Transverse colon (tissue), 4 donors: Measurements from ENCODE around the gene SSUH2. TPM values are rescaled to one million over a fixed set of nuclear protein-coding genes. Genes with fewer than 3 reads are reported as not detected.
"Not testable (repeated sequence)": the region's sequence is repeated elsewhere in the genome, so short reads cannot be mapped to it uniquely, and the experiment has no call there.

Experiments used
- DNase-seq: peaks from one replicate; pipeline ENCODE4 v3.0.0-alpha.2; 2019
- H3K27ac ChIP-seq, 4 donors: fragments of 200-600 bp; sonication (generic); 2 replicates each; pipeline ENCODE4 v1.5.1; 2016 to 2018; ENCODE audit warnings: inconsistent platforms in 4 of 4
- H3K27me3 ChIP-seq: fragments of 200-600 bp; sonication (generic); 2 replicates; pipeline ENCODE4 v1.5.1; 2017; ENCODE audit warnings: inconsistent platforms
- H3K36me3 ChIP-seq, 4 donors: fragments of 200-600 bp; sonication (generic); 2 replicates each; pipeline ENCODE4 v1.5.1; 2017 to 2019; ENCODE audit warnings: inconsistent platforms in 4 of 4
- H3K4me1 ChIP-seq, 4 donors: fragments of 200-600 bp; sonication (generic); 2 replicates each; pipeline ENCODE4 v1.5.1; 2017 to 2020; ENCODE audit warnings: inconsistent platforms in 4 of 4
- H3K4me3 ChIP-seq, 4 donors: fragments of 200-600 bp; sonication (generic); 1 replicate in 1 of 4; 2 replicates in 3 of 4; pipeline versions ENCODE4 v1.5.1 to v1.6.1; 2017 to 2019; ENCODE audit warnings: inconsistent platforms in 4 of 4
- H3K9me3 ChIP-seq, 2 donors: fragments of 200-600 bp; sonication (generic); 2 replicates each; pipeline ENCODE4 v1.5.1; 2017 to 2019; ENCODE audit warnings: inconsistent platforms in 2 of 2
- EP300 ChIP-seq: sonication (generic); formaldehyde crosslinking; IDR thresholded peaks from one replicate; pipeline ENCODE4 v1.6.1; 2017; ENCODE audit warnings: antibody characterized with exemption, low read depth
- POLR2A ChIP-seq: fragments of 450-650 bp; IDR thresholded peaks from one replicate; pipeline ENCODE4 v1.6.1; 2016; ENCODE audit warnings: antibody characterized with exemption, mild to moderate bottlenecking, moderate library complexity
- POLR2AphosphoS5 ChIP-seq, 3 donors: sonication (generic); formaldehyde crosslinking; IDR thresholded peaks; one replicate each; pipeline ENCODE4 v1.6.1; 2016; ENCODE audit warnings: antibody characterized with exemption in 3 of 3
- WGBS, 2 donors: methylation state at CpG; one replicate each; pipeline ENCODE4 v1.1.5; 2018; ENCODE audit warnings: low coverage in 1 of 2; 5-methylcytosine and 5-hydroxymethylcytosine counted together
- in situ Hi-C, 4 donors: fragments of 200-750 bp; cut with MboI; loops; one replicate each; pipeline versions ENCODE4 v1.15.0 to v1.15.1; 2017; ENCODE audit warnings: low sequenced_read_pairs in 3 of 4, low pct_ligation_motif_present in 1 of 4, low pct_unique_long_range_greater_than_20kb in 1 of 4
- intact Hi-C: fragments of 100-400 bp; cut with DNase I; formaldehyde crosslinking; loops from one replicate; pipeline ENCODE4 v1.15.1; 2023; ENCODE audit warnings: low total_unique reads
- total RNA-seq, 4 donors: library from RNA; depleted of rRNA; stranded (reverse); fragments of >200 nt; gene quantifications; one replicate each; pipeline ENCODE4 v1.1.0, GENCODE V29; 2016
- TF ChIP-seq, protein P1 (sequence below), 5 experiments: fragments of 200-600 bp in 3 of 5; fragments of 450-650 bp in 2 of 5; sonication (generic) in 3 of 5; IDR thresholded peaks; 1 replicate in 2 of 5; 2 replicates in 3 of 5; pipeline ENCODE4 v1.5.1; 2016 to 2017; ENCODE audit warnings: antibody characterized with exemption in 5 of 5, inconsistent platforms in 3 of 5, mild to moderate bottlenecking in 2 of 5, moderate library complexity in 1 of 5

Gene SSUH2
- 1 to 10 TPM in 2 of 4 donors, not detected in 2; 2.9 to 4.1 TPM for total RNA-seq

DNA sequence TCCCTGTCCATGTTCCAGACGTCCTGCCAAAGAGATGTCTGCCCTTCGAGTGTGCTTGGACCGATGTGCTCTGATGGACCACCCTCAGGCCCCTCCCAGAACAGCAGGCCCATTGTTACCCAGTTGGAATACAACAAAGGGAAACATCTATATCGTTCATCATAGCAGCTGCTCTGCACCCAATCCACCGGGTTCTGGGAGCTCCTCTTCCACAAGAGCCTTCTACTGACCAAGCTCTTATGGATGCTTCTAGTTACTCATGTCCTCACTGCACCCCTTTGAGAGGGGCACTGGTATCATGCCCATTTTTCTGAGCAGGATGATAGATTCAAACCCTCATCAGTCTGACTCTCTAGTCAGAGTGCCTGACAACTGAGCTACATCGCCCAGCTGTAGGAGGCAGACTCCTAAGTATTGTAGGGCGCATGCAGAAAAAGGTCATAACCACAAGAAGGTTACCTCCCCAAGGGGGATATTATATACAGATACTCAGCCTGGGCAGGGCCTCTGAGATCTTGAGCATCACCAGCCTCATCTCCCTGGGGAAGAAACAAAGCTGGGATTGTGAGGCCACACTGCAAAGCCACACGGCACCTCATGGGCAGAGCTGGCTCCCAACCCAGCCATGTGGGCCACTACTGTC, at the start of gene SSUH2:
TSS of gene SSUH2 (minus strand) at position 51 of the 643 bp plus-strand sequence. CDS start at position 11, 40 bp downstream.
- H3K36me3 ChIP-seq, result no peaks in the 10 kb centered on the region
- 60 to 72% methylated on average over 1 to 8 of the region's 8 CpGs for WGBS, 2 donors
- H3K9me3 ChIP-seq, result no peaks in the 10 kb centered on the region
- H3K27me3 ChIP-seq, result no peaks in the 10 kb centered on the region
- TF ChIP-seq EP300 (no peak), POLR2A (no peak), POLR2AphosphoS5 (IDR thresholded peaks at IDR 0.05) (no peak)
- TF ChIP-seq, protein P1, sequence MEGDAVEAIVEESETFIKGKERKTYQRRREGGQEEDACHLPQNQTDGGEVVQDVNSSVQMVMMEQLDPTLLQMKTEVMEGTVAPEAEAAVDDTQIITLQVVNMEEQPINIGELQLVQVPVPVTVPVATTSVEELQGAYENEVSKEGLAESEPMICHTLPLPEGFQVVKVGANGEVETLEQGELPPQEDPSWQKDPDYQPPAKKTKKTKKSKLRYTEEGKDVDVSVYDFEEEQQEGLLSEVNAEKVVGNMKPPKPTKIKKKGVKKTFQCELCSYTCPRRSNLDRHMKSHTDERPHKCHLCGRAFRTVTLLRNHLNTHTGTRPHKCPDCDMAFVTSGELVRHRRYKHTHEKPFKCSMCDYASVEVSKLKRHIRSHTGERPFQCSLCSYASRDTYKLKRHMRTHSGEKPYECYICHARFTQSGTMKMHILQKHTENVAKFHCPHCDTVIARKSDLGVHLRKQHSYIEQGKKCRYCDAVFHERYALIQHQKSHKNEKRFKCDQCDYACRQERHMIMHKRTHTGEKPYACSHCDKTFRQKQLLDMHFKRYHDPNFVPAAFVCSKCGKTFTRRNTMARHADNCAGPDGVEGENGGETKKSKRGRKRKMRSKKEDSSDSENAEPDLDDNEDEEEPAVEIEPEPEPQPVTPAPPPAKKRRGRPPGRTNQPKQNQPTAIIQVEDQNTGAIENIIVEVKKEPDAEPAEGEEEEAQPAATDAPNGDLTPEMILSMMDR (IDR thresholded peaks at IDR 0.05), result no peak
- no peak within 1 kb of the TSS for H3K4me3 ChIP-seq
- in situ Hi-C loops, result no loop called here
- intact Hi-C loops, result no loop called here
- H3K27ac ChIP-seq, result no peak within 1 kb of the TSS
- no peak for DNase-seq
- no peaks in the 10 kb centered on the region for H3K4me1 ChIP-seq

- DNase-seq, in situ Hi-C loops, H3K27ac ChIP-seq, H3K9me3 ChIP-seq, H3K4me3 ChIP-seq, H3K36me3 ChIP-seq, H3K4me1 ChIP-seq, intact Hi-C loops, H3K27me3 ChIP-seq: not testable (repeated sequence)
- 88% methylated on average over 9 of the region's 9 CpGs; no CpG with 5 or more reads in 1 of the 2 donors for WGBS, 2 donors
Measured at GRCh38 chr3:8691295-8691694, 46.7 kb upstream of the SSUH2 start.

GRCh38 chr3:8684992-8685391, 40.4 kb upstream of the SSUH2 start:
- H3K27me3 ChIP-seq, H3K4me3 ChIP-seq, H3K27ac ChIP-seq, H3K9me3 ChIP-seq, in situ Hi-C loops, H3K36me3 ChIP-seq, H3K4me1 ChIP-seq, intact Hi-C loops, DNase-seq: not testable (repeated sequence)
- 71% methylated on average over 6 of the region's 6 CpGs; no CpG with 5 or more reads in 1 of the 2 donors for WGBS, 2 donors

DNA sequence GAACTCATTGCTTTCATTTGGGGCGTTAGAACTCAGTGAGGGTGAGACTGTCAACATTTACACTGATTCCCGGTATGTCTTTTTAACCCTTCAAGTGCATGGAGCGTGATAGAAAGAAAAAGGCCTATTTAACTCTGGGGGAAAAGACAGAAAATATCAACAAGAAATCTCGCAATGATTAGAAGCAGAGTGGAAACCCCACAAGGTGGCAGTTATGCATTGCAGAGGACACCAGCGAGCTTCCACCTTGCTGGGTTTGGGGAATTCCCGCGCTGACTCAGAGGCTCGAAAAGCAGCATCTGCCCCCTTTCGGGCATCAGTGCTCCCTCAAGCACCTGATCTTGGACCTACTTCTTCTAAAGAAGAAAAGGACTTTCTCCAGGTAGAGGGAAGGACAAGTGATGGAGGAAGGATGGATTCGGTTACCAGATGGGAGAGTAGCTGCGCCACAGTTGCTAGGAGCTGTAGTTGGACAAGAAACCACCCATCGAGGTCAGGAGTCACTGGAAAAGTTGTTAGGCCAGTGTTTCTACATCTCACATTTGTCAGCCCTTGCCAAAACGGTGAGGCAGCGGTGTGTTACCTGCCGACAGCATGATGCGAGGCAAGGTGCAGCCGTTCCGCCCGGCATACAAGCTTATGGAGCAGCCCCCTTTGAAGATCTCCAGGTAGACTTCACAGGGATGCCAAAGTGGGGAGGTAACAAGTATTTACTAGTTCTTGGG, 38.4 kb upstream of the SSUH2 start:
- H3K36me3 ChIP-seq, intact Hi-C loops, H3K27ac ChIP-seq, H3K4me3 ChIP-seq, H3K27me3 ChIP-seq, DNase-seq, H3K9me3 ChIP-seq, H3K4me1 ChIP-seq, in situ Hi-C loops: not testable (repeated sequence)
- WGBS, 2 donors, result 68 to 72% methylated on average over 2 to 19 of the region's 19 CpGs

- in situ Hi-C loops, H3K27ac ChIP-seq, H3K9me3 ChIP-seq, H3K36me3 ChIP-seq, H3K4me3 ChIP-seq, DNase-seq, H3K27me3 ChIP-seq, intact Hi-C loops, H3K4me1 ChIP-seq: not testable (repeated sequence)
- 58% methylated on average over 9 of the region's 9 CpGs; no CpG with 5 or more reads in 1 of the 2 donors for WGBS, 2 donors
Measured at GRCh38 chr3:8681881-8682538, 37.4 kb upstream of the SSUH2 start.

GRCh38 chr3:8681349-8681748, 36.8 kb upstream of the SSUH2 start:
- no peak for DNase-seq
- Histone ChIP-seq H3K4me3 (no peak overlapping the region), H3K4me1 (no peaks in the 10 kb centered on the region), H3K36me3 (no peaks in the 10 kb centered on the region), H3K27ac (no peak overlapping the region), H3K27me3 (peaks cover 9% of the 10 kb centered on the region), H3K9me3 (no peaks in the 10 kb centered on the region)
- in situ Hi-C loops (no loop called here), intact Hi-C loops (no loop called here)
- WGBS, 2 donors, result 87% methylated on average over 8 of the region's 22 CpGs; no CpG with 5 or more reads in 1 of the 2 donors
- TF ChIP-seq, protein P1 (IDR thresholded peaks at IDR 0.05), result no peak

DNA sequence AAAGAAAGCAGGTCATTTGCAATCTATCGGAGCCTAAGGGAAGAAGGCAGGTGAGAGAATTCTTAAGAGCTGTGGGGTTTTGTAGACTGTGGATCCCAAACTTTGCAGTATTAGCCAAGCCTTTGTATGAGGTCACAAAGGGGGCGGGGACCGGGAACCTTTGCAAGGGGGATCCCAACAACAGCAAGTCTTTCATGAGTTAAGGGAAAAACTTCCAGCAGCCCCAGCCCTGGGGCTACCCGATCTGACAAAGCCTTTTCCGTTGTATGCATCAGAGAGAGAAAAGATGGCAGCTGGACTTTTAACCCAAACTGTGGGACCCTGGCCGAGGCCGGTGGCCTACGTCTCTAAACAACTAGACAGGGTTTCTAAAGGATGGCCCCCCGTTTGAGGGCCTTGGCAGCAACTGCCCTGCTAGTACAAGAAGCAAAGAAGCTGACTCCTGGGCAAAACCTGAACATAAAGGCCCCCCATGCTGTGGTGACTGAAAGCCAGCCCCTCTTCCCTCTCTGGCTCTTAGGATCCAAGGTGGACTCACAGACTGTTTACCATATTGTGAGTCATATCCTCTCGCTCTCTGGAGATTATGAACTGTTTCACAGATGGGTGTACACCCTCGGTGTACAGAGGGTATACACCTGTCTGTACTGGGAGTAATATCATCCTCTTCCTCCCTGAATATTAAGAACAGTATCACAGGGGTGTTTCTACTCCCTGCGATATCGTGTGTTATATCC, 35.4 kb upstream of the SSUH2 start:
- in situ Hi-C loops, H3K4me1 ChIP-seq, H3K27ac ChIP-seq, intact Hi-C loops, H3K4me3 ChIP-seq, H3K9me3 ChIP-seq, H3K36me3 ChIP-seq, H3K27me3 ChIP-seq, DNase-seq: not testable (repeated sequence)
- WGBS, 2 donors, result 62 to 67% methylated on average over 7 to 13 of the region's 13 CpGs
